Measurements from ENCODE around the gene IL6ST. TPM values are rescaled to one million over a fixed set of nuclear protein-coding genes. Genes with fewer than 3 reads are reported as not detected.
A peak's percentile ranks its signal among the peaks of the same experiment; 100 is the strongest.

IL6ST gene
- total RNA-seq, 1 donor from 2014 or later, result 192 TPM

DNA sequence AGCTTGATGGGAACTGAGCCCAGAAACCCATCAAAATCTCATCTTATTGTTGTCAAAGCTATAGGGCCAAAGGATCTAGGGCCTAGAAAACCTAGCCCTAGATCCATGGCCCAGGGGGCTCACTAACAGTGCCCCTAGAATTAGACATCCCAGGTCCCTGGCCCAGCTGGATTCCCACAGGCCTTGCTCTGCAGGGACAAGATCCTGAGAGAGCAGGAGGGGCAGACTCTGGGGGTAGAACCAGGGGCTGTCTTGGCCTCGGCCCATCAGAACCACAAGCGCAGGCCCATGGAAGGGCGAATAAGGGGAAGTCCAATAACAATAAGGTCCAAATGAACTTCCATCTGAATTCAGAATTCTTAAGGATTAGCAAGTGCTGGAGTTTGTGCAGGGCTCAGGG lies 69.6 kb downstream of the IL6ST start:
- DNase-seq (ENCODE audit: low spot score in 2 of 2), result no peak
- intact Hi-C loops (cut with DNase I), result no loop called here
- Histone ChIP-seq H3K27ac (no peak overlapping the region), H3K36me3 (no peaks in the 10 kb centered on the region), H3K4me3 (no peak overlapping the region), H3K4me1 (no peaks in the 10 kb centered on the region), H3K27me3 (no peaks in the 10 kb centered on the region), H3K9me3 (no peaks in the 10 kb centered on the region)
- TF ChIP-seq, protein P1, sequence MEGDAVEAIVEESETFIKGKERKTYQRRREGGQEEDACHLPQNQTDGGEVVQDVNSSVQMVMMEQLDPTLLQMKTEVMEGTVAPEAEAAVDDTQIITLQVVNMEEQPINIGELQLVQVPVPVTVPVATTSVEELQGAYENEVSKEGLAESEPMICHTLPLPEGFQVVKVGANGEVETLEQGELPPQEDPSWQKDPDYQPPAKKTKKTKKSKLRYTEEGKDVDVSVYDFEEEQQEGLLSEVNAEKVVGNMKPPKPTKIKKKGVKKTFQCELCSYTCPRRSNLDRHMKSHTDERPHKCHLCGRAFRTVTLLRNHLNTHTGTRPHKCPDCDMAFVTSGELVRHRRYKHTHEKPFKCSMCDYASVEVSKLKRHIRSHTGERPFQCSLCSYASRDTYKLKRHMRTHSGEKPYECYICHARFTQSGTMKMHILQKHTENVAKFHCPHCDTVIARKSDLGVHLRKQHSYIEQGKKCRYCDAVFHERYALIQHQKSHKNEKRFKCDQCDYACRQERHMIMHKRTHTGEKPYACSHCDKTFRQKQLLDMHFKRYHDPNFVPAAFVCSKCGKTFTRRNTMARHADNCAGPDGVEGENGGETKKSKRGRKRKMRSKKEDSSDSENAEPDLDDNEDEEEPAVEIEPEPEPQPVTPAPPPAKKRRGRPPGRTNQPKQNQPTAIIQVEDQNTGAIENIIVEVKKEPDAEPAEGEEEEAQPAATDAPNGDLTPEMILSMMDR (IDR thresholded peaks at IDR 0.05), result no peak

DNA sequence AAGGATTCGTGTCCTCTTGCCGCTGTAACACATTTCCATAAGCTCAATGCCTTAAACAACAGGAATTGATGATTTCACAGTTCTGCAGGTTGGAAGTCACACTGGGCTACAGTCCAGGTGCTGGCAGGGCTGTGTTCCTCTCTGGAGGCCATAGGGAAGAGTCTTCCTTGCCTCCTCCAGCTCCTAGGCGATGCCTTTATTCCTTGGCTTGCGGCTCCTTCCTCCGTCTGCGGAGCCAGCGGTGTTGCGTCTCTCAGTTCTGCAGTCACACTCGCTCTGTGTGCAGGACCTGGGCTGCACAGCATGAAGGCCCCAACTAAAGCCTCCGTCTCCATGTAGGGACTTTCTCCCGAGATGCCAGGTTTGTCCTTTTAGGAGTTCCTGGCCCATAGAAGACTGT lies 70.0 kb downstream of the IL6ST start:
- no peak for DNase-seq (ENCODE audit: low spot score in 2 of 2)
- Histone ChIP-seq H3K9me3 (no peaks in the 10 kb centered on the region), H3K4me3 (no peak overlapping the region), H3K36me3 (no peaks in the 10 kb centered on the region), H3K4me1 (no peaks in the 10 kb centered on the region), H3K27me3 (no peaks in the 10 kb centered on the region), H3K27ac (no peak overlapping the region)
- intact Hi-C loops (cut with DNase I), result no loop called here
- TF ChIP-seq, protein P1 (IDR thresholded peaks at IDR 0.05), result no peak

DNA sequence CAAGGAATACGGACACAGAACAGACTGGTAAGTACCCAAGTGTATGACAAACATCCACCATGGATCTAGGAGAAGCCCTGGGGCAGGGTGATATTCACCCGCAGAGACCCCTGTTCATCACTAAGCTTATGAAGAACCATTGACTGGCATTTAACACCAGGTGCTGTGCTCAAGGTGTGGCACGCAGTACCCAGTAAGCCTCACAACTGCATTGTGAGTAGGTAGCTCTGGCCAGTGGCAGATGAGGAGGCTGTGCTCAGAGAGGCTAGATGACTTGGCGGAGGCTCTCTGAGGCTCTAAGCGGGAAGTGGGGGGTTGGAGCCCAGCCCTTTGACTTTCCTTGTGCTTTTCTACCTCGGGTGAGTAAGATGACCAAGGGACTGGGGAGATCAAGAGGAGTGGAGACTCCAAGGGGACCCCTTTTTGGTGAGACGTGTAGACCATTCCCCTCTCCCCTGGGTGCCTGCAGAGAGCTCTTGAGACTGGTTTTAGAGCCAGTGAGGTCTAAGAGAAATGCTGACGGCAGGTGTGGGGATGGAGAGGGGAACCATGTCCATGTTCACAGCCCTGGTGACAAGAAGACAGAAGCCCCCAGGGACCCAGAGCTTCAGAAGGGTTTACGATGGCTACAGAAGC lies 70.8 kb downstream of the IL6ST start:
- Histone ChIP-seq H3K27me3 (no peaks in the 10 kb centered on the region), H3K9me3 (no peaks in the 10 kb centered on the region), H3K4me1 (no peaks in the 10 kb centered on the region), H3K27ac (no peak overlapping the region), H3K4me3 (peak overlapping the region in 1 of 2 donors; percentile 55), H3K36me3 (no peaks in the 10 kb centered on the region)
- intact Hi-C loops (cut with DNase I), result no loop called here
- no peak for DNase-seq (ENCODE audit: low spot score in 2 of 2)
- TF ChIP-seq, protein P1 (IDR thresholded peaks at IDR 0.05), result no peak

DNA sequence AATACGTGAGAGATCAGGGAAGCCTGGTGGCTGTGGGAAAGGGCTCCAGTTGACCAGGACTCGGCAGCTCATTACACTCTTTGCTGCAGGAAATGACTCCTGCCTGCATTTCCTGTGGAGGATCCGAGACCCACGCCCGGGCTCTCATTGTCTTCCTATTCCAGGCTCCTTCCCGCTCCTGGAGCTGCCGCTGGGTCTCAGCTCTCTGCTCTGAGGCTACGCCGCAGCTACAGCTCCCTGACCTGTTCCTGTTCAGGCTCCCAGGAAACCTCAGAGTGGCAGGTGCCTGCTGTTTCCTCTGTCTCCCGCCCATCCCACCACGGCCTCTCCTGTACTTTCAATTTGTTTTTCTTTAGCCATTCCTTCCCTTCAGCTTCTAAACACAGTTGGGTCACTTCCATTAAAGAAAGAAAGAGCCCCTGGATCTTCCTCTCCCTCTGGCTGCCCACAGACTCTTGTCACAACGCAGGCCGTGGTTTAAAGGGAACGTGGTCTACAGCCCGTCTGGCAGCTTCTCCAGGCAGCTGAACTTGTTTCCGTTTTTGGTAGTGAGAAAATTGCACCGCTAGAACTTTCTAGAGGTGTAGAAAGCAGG lies 71.5 kb downstream of the IL6ST start:
- Histone ChIP-seq H3K36me3 (no peaks in the 10 kb centered on the region), H3K27me3 (no peaks in the 10 kb centered on the region), H3K4me1 (no peaks in the 10 kb centered on the region), H3K27ac (no peak overlapping the region), H3K9me3 (no peaks in the 10 kb centered on the region), H3K4me3 (peak overlapping the region in 1 of 2 donors; percentile 55)
- TF ChIP-seq, protein P1 (IDR thresholded peaks at IDR 0.05), result no peak
- DNase-seq (ENCODE audit: low spot score in 2 of 2), result no peak
- intact Hi-C loops (cut with DNase I), result no loop called here

DNA sequence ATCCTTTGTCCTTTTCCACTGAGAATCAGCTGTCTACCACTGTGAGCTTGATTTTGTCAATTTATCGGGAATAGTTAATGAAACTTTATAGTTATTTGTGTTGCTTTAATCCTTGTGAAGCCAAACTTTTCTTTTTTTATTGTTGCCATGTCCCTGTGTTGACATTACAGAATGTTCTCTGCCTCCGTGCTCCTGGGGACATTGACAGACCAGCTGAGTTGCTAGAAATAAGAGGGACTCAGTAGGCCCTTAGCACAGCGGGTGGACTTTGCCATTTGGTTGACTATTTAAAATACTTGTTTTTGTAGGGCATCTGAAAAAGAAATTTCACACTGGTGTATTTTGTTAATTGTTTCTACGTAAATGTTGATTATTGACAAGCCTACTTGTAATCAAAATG lies 73.1 kb downstream of the IL6ST start:
- intact Hi-C loops (cut with DNase I), result no loop called here
- Histone ChIP-seq H3K27me3 (no peaks in the 10 kb centered on the region), H3K27ac (no peak overlapping the region), H3K4me1 (no peaks in the 10 kb centered on the region), H3K4me3 (no peak overlapping the region), H3K9me3 (no peaks in the 10 kb centered on the region), H3K36me3 (no peaks in the 10 kb centered on the region)
- TF ChIP-seq, protein P1 (IDR thresholded peaks at IDR 0.05), result no peak
- no peak for DNase-seq (ENCODE audit: low spot score in 2 of 2)
